Measurements from ENCODE around the gene TRAIP. TPM values are rescaled to one million over a fixed set of nuclear protein-coding genes. Genes with fewer than 3 reads are reported as not detected.

TRAIP gene
- total RNA-seq, 1 donor from 2014 or later: 16.2 TPM

GRCh38 chr3:49880581-49881315, 24.4 kb upstream of the TRAIP start:
- H3K27ac Mint-ChIP-seq: no peak overlapping the region
- TF ChIP-seq, protein P1, sequence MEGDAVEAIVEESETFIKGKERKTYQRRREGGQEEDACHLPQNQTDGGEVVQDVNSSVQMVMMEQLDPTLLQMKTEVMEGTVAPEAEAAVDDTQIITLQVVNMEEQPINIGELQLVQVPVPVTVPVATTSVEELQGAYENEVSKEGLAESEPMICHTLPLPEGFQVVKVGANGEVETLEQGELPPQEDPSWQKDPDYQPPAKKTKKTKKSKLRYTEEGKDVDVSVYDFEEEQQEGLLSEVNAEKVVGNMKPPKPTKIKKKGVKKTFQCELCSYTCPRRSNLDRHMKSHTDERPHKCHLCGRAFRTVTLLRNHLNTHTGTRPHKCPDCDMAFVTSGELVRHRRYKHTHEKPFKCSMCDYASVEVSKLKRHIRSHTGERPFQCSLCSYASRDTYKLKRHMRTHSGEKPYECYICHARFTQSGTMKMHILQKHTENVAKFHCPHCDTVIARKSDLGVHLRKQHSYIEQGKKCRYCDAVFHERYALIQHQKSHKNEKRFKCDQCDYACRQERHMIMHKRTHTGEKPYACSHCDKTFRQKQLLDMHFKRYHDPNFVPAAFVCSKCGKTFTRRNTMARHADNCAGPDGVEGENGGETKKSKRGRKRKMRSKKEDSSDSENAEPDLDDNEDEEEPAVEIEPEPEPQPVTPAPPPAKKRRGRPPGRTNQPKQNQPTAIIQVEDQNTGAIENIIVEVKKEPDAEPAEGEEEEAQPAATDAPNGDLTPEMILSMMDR (IDR thresholded peaks at IDR 0.05; ENCODE audit: unreplicated experiment): no peak
- H3K4me3 Mint-ChIP-seq (ENCODE audit: low read depth): no peak overlapping the region
- no peaks in the 10 kb centered on the region for H3K36me3 Mint-ChIP-seq (ENCODE audit: insufficient read depth)
- H3K9me3 Mint-ChIP-seq (ENCODE audit: low read depth): no peaks in the 10 kb centered on the region
- DNase-seq (ENCODE audit: low spot score, unreplicated experiment): no peak
- peaks cover 4% of the 10 kb centered on the region for H3K4me1 Mint-ChIP-seq (ENCODE audit: low read depth)
- H3K27me3 Mint-ChIP-seq: peaks cover 3% of the 10 kb centered on the region

DNA sequence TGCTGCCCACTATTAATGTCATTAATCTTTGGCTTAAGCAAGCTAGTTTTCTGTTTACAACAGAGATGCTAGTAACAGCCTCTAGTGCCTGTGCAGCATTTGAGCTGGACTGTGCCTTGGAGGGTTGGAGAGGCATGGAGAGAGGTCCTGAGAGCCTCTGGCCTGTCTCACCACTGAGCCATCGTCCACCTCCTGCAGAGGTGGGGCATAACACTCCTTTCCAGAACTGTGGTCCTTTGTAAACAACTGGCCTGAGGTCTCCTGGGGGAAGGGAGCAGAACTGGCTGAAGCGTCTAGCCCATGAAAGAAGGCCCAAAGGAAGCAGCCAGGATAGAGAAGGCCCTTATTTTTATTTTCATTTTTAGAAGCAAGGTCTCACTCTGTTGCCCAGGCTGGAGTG, 23.4 kb upstream of the TRAIP start:
- no peak for DNase-seq (ENCODE audit: low spot score, unreplicated experiment)

GRCh38 chr3:49878686-49879085, 22.3 kb upstream of the TRAIP start:
- Mint-ChIP-seq H3K27ac (no peak overlapping the region), H3K4me1 (ENCODE audit: low read depth) (peaks cover 4% of the 10 kb centered on the region), H3K4me3 (ENCODE audit: low read depth) (no peak overlapping the region), H3K36me3 (ENCODE audit: insufficient read depth) (no peaks in the 10 kb centered on the region), H3K27me3 (peaks cover 3% of the 10 kb centered on the region), H3K9me3 (ENCODE audit: low read depth) (no peaks in the 10 kb centered on the region)
- TF ChIP-seq, protein P1 (IDR thresholded peaks at IDR 0.05; ENCODE audit: unreplicated experiment): no peak
- no peak for DNase-seq (ENCODE audit: low spot score, unreplicated experiment)

More for the DNA sequence above, 23.4 kb upstream of the TRAIP start:
- H3K36me3 Mint-ChIP-seq (ENCODE audit: insufficient read depth): no peaks in the 10 kb centered on the region
- H3K27ac Mint-ChIP-seq: no peak overlapping the region
- H3K27me3 Mint-ChIP-seq: peaks cover 3% of the 10 kb centered on the region
- H3K4me1 Mint-ChIP-seq (ENCODE audit: low read depth): peaks cover 4% of the 10 kb centered on the region
- TF ChIP-seq, protein P1 (IDR thresholded peaks at IDR 0.05; ENCODE audit: unreplicated experiment): no peak
- no peaks in the 10 kb centered on the region for H3K9me3 Mint-ChIP-seq (ENCODE audit: low read depth)
- no peak overlapping the region for H3K4me3 Mint-ChIP-seq (ENCODE audit: low read depth)

DNA sequence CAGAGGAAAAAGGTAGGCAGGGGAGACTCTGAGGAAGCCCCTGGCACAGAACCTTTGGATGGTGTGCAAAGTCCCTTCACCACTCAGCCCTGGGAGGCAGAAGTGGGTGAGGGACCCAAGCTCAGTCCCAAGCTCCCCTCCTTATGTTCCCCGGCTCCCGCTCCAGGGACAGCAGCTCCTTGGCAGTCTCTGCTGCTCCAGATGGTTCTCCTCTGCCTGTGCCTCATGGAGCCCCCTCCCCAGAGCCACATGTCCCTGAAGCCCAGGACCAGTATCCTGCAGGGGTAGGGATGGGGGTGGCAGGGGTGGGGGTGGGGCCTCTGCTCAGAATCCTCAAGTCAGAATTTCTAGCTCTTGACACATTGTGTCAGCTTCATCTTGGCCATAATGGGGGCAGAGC, 21.4 kb upstream of the TRAIP start:
- H3K4me1 Mint-ChIP-seq (ENCODE audit: low read depth): peaks cover 9% of the 10 kb centered on the region

DNA sequence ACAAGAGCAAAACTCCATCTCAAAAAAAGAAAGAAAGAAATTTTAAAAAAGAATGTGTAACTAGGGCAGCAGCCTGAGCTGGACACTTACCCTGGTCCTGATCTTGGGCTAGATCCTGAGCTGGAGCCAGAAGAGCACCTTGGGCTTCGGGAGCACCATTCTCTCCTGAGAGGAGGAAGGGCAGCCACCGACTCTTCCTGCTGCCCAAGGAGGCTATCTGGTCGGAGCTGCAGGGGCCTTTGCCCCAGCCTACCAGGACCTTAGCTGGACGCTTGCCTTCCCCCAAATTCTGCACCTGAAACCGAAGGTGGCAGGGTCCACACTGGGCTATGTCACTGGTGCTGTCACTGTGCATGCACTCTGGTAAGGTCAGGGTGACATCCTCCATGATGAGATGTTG, 20.2 kb upstream of the TRAIP start:
- H3K4me1 Mint-ChIP-seq (ENCODE audit: low read depth): peaks cover 9% of the 10 kb centered on the region
- H3K9me3 Mint-ChIP-seq (ENCODE audit: low read depth): no peaks in the 10 kb centered on the region
- TF ChIP-seq, protein P1 (IDR thresholded peaks at IDR 0.05; ENCODE audit: unreplicated experiment): no peak
- no peak overlapping the region for H3K27ac Mint-ChIP-seq
- no peak overlapping the region for H3K4me3 Mint-ChIP-seq (ENCODE audit: low read depth)
- no peak for DNase-seq (ENCODE audit: low spot score, unreplicated experiment)
- no peaks in the 10 kb centered on the region for H3K36me3 Mint-ChIP-seq (ENCODE audit: insufficient read depth)
- H3K27me3 Mint-ChIP-seq: peaks cover 10% of the 10 kb centered on the region

More for the DNA sequence above, 21.4 kb upstream of the TRAIP start:
- Mint-ChIP-seq H3K27me3 (peaks cover 3% of the 10 kb centered on the region), H3K27ac (no peak overlapping the region), H3K9me3 (ENCODE audit: low read depth) (no peaks in the 10 kb centered on the region), H3K4me3 (ENCODE audit: low read depth) (no peak overlapping the region), H3K36me3 (ENCODE audit: insufficient read depth) (no peaks in the 10 kb centered on the region)
- no peak for DNase-seq (ENCODE audit: low spot score, unreplicated experiment)
- TF ChIP-seq, protein P1 (IDR thresholded peaks at IDR 0.05; ENCODE audit: unreplicated experiment): no peak
